Measurements from ENCODE around the gene SZRD1.
A peak's percentile ranks its signal among the peaks of the same experiment; 100 is the strongest.

The SZRD1 gene

DNA sequence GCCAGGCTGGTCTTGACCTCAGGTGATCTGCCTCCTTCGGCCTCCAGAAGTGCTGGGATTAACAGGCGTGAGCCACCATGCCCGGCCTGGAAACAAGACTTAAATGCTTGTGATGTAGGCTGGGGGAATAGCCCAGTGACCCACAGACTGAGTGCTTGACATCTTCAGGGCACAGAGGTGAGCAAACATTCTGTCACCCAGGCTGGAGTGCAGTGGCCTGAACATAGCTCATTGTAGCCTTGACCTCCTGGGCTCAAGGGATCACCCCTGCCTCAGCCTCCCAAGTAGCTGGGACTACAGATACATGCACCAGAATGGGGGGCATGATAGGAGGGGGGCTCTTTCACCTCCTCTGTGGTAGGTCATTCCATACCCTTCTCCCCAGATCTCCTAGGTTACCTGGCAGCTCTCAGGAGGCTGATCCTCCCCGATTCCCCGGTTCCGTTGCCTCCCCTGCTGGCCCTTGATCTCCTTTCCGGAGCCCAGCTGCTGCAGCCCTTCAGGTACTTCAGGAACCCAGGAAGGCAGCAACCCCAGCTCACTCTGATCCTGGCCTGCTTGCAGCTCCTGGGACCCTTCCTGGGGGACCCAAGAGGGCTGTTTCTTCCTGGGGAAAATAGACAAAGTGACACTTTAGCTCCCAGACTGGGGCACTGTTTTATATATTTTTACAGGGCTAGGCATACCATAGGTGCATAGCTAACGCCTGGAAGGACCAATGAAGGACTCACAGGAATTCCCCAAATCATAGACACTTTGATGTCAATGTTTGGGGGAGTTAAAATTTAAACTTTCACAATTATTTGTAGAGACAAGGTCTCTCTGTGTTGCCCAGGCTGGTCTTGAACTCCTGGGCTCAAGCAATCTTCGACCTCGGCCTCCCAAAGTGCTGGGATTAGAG is 58.3 kb downstream of the SZRD1 start:
- H3K9me3 ChIP-seq (ENCODE audit: insufficient read depth, low read depth, low read length): no peaks in the 10 kb centered on the region
- H3K27ac ChIP-seq (ENCODE audit: low read depth, low read length): no peak overlapping the region
- H3K27me3 ChIP-seq (ENCODE audit: insufficient read depth, low read length): no peaks in the 10 kb centered on the region
- no peak overlapping the region for H3K9ac ChIP-seq (ENCODE audit: low read depth, low read length)
- H3K4me3 ChIP-seq (ENCODE audit: low read length): no peak overlapping the region
- WGBS: 92% methylated on average over 10 of the region's 10 CpGs
- no peaks in the 10 kb centered on the region for H3K4me1 ChIP-seq (ENCODE audit: insufficient read depth, low read length)
- H3K36me3 ChIP-seq (ENCODE audit: insufficient read depth, low read length): no peaks in the 10 kb centered on the region

DNA sequence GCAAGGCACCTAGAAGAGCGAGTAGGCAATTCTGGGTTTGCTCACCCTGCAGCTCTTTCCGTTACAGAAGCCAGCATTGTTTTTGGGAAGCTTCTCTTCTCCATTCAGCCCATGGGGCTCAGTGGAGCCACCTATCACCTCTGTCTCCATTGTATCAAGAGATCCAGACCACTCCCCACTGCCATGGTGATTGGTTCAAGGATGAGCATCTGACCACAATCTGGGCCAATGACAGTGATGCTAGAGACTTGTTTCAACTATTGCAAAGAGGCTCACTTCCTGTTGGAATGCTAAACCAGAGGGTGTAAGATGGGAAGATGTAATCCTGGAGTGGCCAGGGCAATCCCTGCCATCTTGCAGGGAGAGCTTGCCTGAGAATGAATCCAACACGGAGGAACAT is 63.6 kb downstream of the SZRD1 start:
- Histone ChIP-seq H3K27ac (ENCODE audit: low read depth, low read length) (no peak overlapping the region), H3K9ac (ENCODE audit: low read depth, low read length) (no peak overlapping the region), H3K36me3 (ENCODE audit: insufficient read depth, low read length) (no peaks in the 10 kb centered on the region), H3K9me3 (ENCODE audit: insufficient read depth, low read depth, low read length) (no peaks in the 10 kb centered on the region), H3K4me1 (ENCODE audit: insufficient read depth, low read length) (no peaks in the 10 kb centered on the region), H3K4me3 (ENCODE audit: low read length) (no peak overlapping the region), H3K27me3 (ENCODE audit: insufficient read depth, low read length) (no peaks in the 10 kb centered on the region)
- WGBS: 87% methylated on average over 3 of the region's 3 CpGs

DNA sequence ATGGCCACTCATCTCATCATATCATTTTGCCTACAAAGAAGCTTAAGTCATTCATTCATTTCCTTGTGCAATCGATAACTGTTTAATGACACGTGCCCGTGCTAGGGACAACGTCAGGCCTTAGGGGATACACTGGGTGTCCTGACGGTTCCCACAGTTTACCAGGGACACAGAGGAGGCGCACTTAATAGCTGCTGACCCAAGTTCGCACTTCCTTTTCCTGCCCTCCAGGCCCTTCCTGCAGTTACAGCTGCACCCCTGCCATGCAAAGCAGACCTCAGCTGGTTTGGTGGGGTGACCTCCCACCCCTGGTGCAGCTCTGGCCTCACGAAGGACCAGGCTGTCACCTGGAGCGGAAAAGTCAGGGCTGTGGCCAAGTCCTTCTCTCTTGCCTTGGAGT is 66.0 kb downstream of the SZRD1 start:
- H3K9ac ChIP-seq (ENCODE audit: low read depth, low read length): no peak overlapping the region
- no peaks in the 10 kb centered on the region for H3K4me1 ChIP-seq (ENCODE audit: insufficient read depth, low read length)
- H3K36me3 ChIP-seq (ENCODE audit: insufficient read depth, low read length): no peaks in the 10 kb centered on the region
- H3K9me3 ChIP-seq (ENCODE audit: insufficient read depth, low read depth, low read length): no peaks in the 10 kb centered on the region
- WGBS: 92% methylated on average over 9 of the region's 9 CpGs
- H3K27ac ChIP-seq (ENCODE audit: low read depth, low read length): no peak overlapping the region
- H3K4me3 ChIP-seq (ENCODE audit: low read length): no peak overlapping the region
- H3K27me3 ChIP-seq (ENCODE audit: insufficient read depth, low read length): no peaks in the 10 kb centered on the region

DNA sequence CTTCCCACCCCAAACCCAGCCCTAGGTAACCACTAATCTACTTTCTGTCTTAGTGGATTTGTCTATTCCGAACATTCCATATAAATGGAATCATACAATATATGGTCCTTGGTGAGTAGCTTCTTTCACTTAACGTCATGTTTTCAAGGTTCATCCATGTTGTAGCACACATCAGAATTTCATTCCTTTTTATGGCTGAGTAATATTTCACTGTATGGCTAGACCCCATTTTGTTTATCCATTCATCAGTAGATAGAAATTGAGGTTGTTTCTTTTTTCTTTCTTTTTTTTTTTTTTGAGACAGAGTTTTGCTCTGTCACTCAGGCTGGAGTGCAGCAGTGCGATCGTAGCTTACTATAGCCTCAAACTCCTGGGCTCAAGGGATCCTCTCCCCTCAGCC is 67.0 kb downstream of the SZRD1 start:
- WGBS: 95% methylated on average over 2 of the region's 4 CpGs
- H3K4me3 ChIP-seq (ENCODE audit: low read length): no peak overlapping the region
- H3K27me3 ChIP-seq (ENCODE audit: insufficient read depth, low read length): no peaks in the 10 kb centered on the region

DNA sequence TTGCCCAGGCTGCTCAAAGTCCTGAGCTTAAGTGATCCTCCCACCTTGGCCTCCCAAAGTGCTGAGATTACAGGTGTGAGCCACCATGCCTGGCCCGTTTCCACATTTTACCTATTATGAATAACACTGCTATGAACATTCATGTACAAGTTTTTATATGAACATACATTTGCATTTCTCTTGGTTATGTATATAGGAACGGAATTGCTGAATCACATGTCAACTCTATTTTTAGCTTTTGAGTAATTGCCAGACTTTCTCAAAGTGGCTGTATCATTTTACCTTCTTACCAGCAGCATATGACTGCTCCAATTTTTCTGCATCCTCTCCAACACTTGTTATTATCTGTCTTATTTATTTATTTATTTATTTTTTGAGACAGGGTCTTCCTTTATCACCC is 67.5 kb downstream of the SZRD1 start:
- no peaks in the 10 kb centered on the region for H3K9me3 ChIP-seq (ENCODE audit: insufficient read depth, low read depth, low read length)
- H3K36me3 ChIP-seq (ENCODE audit: insufficient read depth, low read length): no peaks in the 10 kb centered on the region
- no peaks in the 10 kb centered on the region for H3K27me3 ChIP-seq (ENCODE audit: insufficient read depth, low read length)
- no peak overlapping the region for H3K9ac ChIP-seq (ENCODE audit: low read depth, low read length)
- no peaks in the 10 kb centered on the region for H3K4me1 ChIP-seq (ENCODE audit: insufficient read depth, low read length)
- no peak overlapping the region for H3K4me3 ChIP-seq (ENCODE audit: low read length)
- no peak overlapping the region for H3K27ac ChIP-seq (ENCODE audit: low read depth, low read length)
- 90% methylated on average over 2 of the region's 2 CpGs for WGBS

More for the DNA sequence above, 67.0 kb downstream of the SZRD1 start:
- no peaks in the 10 kb centered on the region for H3K36me3 ChIP-seq (ENCODE audit: insufficient read depth, low read length)
- H3K9me3 ChIP-seq (ENCODE audit: insufficient read depth, low read depth, low read length): no peaks in the 10 kb centered on the region
- no peak overlapping the region for H3K27ac ChIP-seq (ENCODE audit: low read depth, low read length)
- no peak overlapping the region for H3K9ac ChIP-seq (ENCODE audit: low read depth, low read length)
- no peaks in the 10 kb centered on the region for H3K4me1 ChIP-seq (ENCODE audit: insufficient read depth, low read length)

DNA sequence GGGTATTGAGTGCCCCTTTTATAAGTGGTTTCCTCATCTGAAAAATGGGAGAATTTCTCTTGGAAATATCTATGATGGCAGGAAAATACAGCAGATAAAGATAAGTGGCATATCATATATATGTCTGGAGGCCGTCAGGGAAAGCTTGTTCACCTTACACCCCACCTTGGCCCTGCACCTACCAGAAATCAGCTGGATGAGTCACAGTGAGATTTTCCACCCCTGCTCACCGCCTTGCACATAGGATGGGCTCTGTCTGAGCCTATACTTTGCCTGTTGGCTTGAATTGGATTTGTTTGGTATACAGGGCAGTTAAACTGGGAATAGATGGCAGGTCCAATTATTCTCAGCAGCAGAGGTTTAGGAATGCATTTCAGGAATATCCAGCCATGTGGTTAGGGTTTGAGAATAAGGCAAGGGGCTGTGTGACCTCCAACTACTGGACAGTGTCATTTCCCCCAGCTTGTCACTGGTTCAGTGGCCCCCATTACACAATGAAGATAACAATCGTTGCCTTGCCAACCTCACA is 70.0 kb downstream of the SZRD1 start, which contains the start of gene SPATA21:
SPATA21 (minus strand) TSS at position 479 of the 529 bp plus-strand sequence. CDS start 6,053 bp downstream, outside the sequence.
- Histone ChIP-seq H3K9me3 (ENCODE audit: insufficient read depth, low read depth, low read length) (no peaks in the 10 kb centered on the region), H3K4me3 (ENCODE audit: low read length) (no peak within 1 kb of the TSS), H3K9ac (ENCODE audit: low read depth, low read length) (no peak within 1 kb of the TSS), H3K36me3 (ENCODE audit: insufficient read depth, low read length) (no peaks in the 10 kb centered on the region), H3K4me1 (ENCODE audit: insufficient read depth, low read length) (no peaks in the 10 kb centered on the region), H3K27me3 (ENCODE audit: insufficient read depth, low read length) (0 out of 2 replicates have a peak, but pooled peaks cover under 1% of the 10 kb centered on the region), H3K27ac (ENCODE audit: low read depth, low read length) (no peak within 1 kb of the TSS)
- WGBS: 84% methylated on average over 3 of the region's 3 CpGs

DNA sequence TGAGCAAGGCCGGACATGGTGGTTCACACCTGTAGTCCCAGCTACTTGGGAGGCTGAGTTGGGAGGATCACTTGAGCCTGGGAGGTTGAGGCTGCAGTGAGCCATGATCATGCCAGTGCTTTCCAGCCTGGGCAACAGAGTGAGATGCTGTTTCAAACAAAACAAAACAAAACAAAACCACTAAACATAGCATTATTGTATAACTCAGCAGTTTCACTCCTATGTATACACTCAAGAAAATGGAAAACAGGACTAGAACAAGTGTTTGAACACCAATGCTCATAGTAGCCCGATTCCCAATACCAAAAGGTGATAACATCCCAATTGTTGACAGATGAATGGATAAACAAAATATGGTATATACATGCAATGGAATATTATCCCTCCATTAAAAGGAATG is 71.5 kb downstream of the SZRD1 start:
- peaks cover 5% of the 10 kb centered on the region; the same call in 1 of the 2 replicates for H3K36me3 ChIP-seq (ENCODE audit: insufficient read depth, low read length)
- H3K9me3 ChIP-seq (ENCODE audit: insufficient read depth, low read depth, low read length): no peaks in the 10 kb centered on the region
- 95% methylated on average over 2 of the region's 2 CpGs for WGBS
- no peak overlapping the region for H3K4me3 ChIP-seq (ENCODE audit: low read length)
- no peaks in the 10 kb centered on the region for H3K4me1 ChIP-seq (ENCODE audit: insufficient read depth, low read length)
- 0 out of 2 replicates have a peak, but pooled peaks cover 4% of the 10 kb centered on the region for H3K27me3 ChIP-seq (ENCODE audit: insufficient read depth, low read length)
- H3K9ac ChIP-seq (ENCODE audit: low read depth, low read length): no peak overlapping the region
- H3K27ac ChIP-seq (ENCODE audit: low read depth, low read length): no peak overlapping the region

DNA sequence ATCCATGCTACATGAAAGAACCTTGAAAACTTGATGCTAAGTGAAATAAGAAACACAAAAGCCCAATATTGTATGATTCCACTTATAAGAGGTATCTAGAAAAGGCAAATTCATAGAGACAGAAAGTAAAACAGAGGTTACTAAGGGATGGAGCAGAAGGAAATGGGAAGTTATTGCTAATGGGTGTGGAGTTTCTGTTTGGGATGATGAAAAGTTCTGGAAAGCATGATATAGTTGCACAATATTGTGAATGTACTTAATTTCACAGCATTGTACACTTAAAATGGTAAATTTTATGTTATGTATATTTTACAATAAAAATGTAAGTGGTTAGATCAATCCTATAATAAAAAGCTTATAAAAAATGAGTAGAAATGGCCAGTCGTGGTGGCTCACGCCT is 71.9 kb downstream of the SZRD1 start:
- Histone ChIP-seq H3K36me3 (ENCODE audit: insufficient read depth, low read length) (peaks cover 9% of the 10 kb centered on the region), H3K4me1 (ENCODE audit: insufficient read depth, low read length) (no peaks in the 10 kb centered on the region), H3K27me3 (ENCODE audit: insufficient read depth, low read length) (0 out of 2 replicates have a peak, but pooled peaks cover 4% of the 10 kb centered on the region), H3K9ac (ENCODE audit: low read depth, low read length) (no peak overlapping the region), H3K9me3 (ENCODE audit: insufficient read depth, low read depth, low read length) (no peaks in the 10 kb centered on the region), H3K27ac (ENCODE audit: low read depth, low read length) (no peak overlapping the region), H3K4me3 (ENCODE audit: low read length) (no peak overlapping the region)
- WGBS: 93% methylated on average over 2 of the region's 2 CpGs

DNA sequence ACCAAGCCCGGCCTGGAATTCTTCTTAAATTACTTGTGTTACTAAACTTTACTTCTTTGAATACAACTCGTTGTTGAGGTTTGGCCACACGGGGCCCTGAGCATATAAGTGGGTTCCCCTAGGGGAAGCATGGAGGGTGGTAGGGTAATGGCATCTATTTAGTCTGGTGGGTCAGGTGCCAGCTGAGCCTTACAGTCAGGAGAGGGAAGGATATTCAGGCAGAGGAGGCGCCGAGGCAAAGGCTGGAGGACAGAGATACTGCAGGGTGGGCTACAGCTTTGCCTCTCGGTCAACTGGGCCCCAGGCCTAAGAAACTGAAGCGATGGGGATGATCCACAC is 73.1 kb downstream of the SZRD1 start:
- peak overlapping the region; percentile 71 for H3K9ac ChIP-seq (ENCODE audit: low read depth, low read length)
- H3K4me3 ChIP-seq (ENCODE audit: low read length): peak overlapping the region; percentile 76
- H3K27me3 ChIP-seq (ENCODE audit: insufficient read depth, low read length): 0 out of 2 replicates have a peak, but pooled peaks cover 4% of the 10 kb centered on the region
- H3K27ac ChIP-seq (ENCODE audit: low read depth, low read length): no peak overlapping the region
- no peaks in the 10 kb centered on the region for H3K9me3 ChIP-seq (ENCODE audit: insufficient read depth, low read depth, low read length)
- peaks cover 19% of the 10 kb centered on the region for H3K36me3 ChIP-seq (ENCODE audit: insufficient read depth, low read length)
- 54% methylated on average over 7 of the region's 7 CpGs for whole genome bisulfite sequencing
- no peaks in the 10 kb centered on the region for H3K4me1 ChIP-seq (ENCODE audit: insufficient read depth, low read length)

DNA sequence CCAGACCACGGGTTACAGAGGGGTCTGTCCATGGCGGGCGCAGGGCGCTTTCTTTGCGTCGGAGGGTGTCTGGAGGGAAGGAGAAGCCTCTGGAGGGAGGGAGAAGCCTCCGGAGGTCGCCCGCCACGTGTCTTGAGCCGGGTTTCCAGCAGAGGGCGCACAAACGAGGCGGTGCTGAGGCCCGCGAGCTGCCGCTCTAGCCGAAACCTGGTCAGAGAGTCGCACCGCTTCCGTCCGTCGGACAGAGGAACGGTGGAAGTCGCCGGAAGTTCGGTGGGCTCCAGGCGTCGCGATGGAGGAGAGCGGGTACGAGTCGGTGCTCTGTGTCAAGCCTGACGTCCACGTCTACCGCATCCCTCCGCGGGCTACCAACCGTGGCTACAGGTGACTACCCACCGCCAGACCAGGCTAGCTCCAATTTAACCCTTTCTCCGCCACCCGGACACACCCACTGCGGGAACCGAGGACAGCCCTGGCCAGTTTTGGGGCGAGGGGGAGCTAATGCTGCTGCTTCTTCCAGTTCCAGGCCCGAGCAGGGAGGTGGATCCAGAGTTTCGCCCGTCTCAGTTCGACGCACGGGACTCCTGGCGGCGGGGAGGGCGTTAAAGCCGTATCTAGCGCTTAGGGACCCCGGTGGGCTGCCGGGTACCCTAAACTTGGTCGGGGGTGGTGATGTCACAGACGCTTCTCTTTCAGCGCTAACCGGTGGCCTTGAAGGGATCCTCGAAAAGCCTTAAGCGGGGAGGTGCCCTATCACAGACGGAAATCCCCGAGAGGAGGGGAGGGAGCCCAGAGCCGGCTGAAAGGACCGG is 73.6 kb downstream of the SZRD1 start, which contains the start of gene NECAP2:
NECAP2 (plus strand) TSS at position 255 of the 812 bp plus-strand sequence; CDS start at position 293, 38 bp downstream.
- 0 out of 2 replicates have a peak, but pooled peaks cover 4% of the 10 kb centered on the region for H3K27me3 ChIP-seq (ENCODE audit: insufficient read depth, low read length)
- H3K36me3 ChIP-seq (ENCODE audit: insufficient read depth, low read length): peaks cover 24% of the 10 kb centered on the region
- peak within 1 kb of the TSS; percentile 27; the same call in 1 of the 2 replicates for H3K27ac ChIP-seq (ENCODE audit: low read depth, low read length)
- H3K4me1 ChIP-seq (ENCODE audit: insufficient read depth, low read length): no peaks in the 10 kb centered on the region
- peak within 1 kb of the TSS; percentile 73 for H3K9ac ChIP-seq (ENCODE audit: low read depth, low read length)
- WGBS: under 1% methylated on average over 68 of the region's 68 CpGs
- no peaks in the 10 kb centered on the region for H3K9me3 ChIP-seq (ENCODE audit: insufficient read depth, low read depth, low read length)
- peak within 1 kb of the TSS; percentile 76 for H3K4me3 ChIP-seq (ENCODE audit: low read length)

DNA sequence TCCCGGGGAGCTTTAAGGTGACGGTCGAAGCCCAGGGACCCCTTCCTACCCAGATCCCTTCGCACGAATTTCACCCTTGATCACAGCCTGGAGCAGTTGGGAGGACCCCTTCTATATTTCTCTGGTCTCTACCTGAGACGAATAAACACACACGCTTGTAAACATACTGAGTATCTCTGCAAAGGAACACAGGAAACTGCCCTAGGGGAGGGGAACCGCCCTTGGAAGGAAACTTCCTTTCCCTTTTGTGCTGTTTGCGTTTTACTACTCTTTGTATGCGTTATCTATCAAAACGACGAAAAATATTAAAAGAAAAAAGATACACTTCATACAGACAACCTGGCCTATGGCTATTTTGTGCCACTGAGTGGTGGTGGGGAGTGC is 74.2 kb downstream of the SZRD1 start:
- H3K27me3 ChIP-seq (ENCODE audit: insufficient read depth, low read length): 0 out of 2 replicates have a peak, but pooled peaks cover 4% of the 10 kb centered on the region
- no peaks in the 10 kb centered on the region for H3K9me3 ChIP-seq (ENCODE audit: insufficient read depth, low read depth, low read length)
- H3K4me3 ChIP-seq (ENCODE audit: low read length): peak overlapping the region; percentile 76
- H3K27ac ChIP-seq (ENCODE audit: low read depth, low read length): no peak overlapping the region
- peak overlapping the region; percentile 73; the same call in 1 of the 2 replicates for H3K9ac ChIP-seq (ENCODE audit: low read depth, low read length)
- H3K36me3 ChIP-seq (ENCODE audit: insufficient read depth, low read length): peaks cover 28% of the 10 kb centered on the region
- no peaks in the 10 kb centered on the region for H3K4me1 ChIP-seq (ENCODE audit: insufficient read depth, low read length)
- 1% methylated on average over 8 of the region's 12 CpGs for WGBS

All from HUES64 (cell line).